ENCODE results near the gene ABCA2. TPM values are rescaled to one million over a fixed set of nuclear protein-coding genes. Genes with fewer than 3 reads are reported as not detected.

Gene ABCA2
- total RNA-seq, 1 experiment from 2014 or later, result 27.0 TPM

GRCh38 chr9:137045294-137046087, 17.5 kb upstream of the ABCA2 start:
- H3K9me3 ChIP-seq (ENCODE audit: control insufficient read depth, insufficient read depth, low read depth, low read length), result no peaks in the 10 kb centered on the region
- POLR2A ChIA-PET, result no interaction called here
- in situ Hi-C loops (cut with HindIII; ENCODE audit: low pct_unique_long_range_greater_than_20kb, low sequenced_read_pairs), result no loop called here
- BruUV-seq (replicated peaks), result no TSS peak
- CTCF ChIA-PET, result interaction anchor here (1.4 kb wide), 1 partner anchor 22 kb away, joined by 9 read pairs; no protein-coding TSS in a partner anchor
- no peaks in the 10 kb centered on the region for H3K36me3 ChIP-seq (ENCODE audit: control insufficient read depth, insufficient read depth, low read length)
- peaks cover 10% of the 10 kb centered on the region; the same call in 1 of the 2 replicates for H3K4me1 ChIP-seq (ENCODE audit: control insufficient read depth, insufficient read depth, low read length)
- TF ChIP-seq TCF7L2 (IDR thresholded peaks at IDR 0.05; ENCODE audit: low read depth, low read length) (no peak), SIN3A (IDR thresholded peaks at IDR 0.05; ENCODE audit: borderline replicate concordance, insufficient read depth, low read depth, low read length) (no peak), CTCF (IDR thresholded peaks at IDR 0.05) (no peak), REST (IDR thresholded peaks at IDR 0.05; ENCODE audit: insufficient read depth in 1 of 2, low read depth in 2 of 2, low read length in 1 of 2) (no peak), POLR2AphosphoS5 (IDR thresholded peaks at IDR 0.05; ENCODE audit: low read depth, low read length) (no peak)
- DNase-seq (ENCODE audit: low read depth, low spot score) (no peak), ATAC-seq (peak; percentile 32)
- no peaks in the 10 kb centered on the region for H3K27me3 ChIP-seq (ENCODE audit: control insufficient read depth, insufficient read depth, low read length)
- intact Hi-C loops (cut with micrococcal nuclease; ENCODE audit: unreplicated experiment), result loop anchor here (1.0 kb wide), 1 partner anchor 19 kb away; no protein-coding TSS in a partner anchor
- H3K27ac ChIP-seq (ENCODE audit: low read length), result no peak overlapping the region
- H3K4me3 ChIP-seq (ENCODE audit: low read depth in 2 of 2, low read length in 2 of 2), result peak overlapping the region; percentile 54 to 62

GRCh38 chr9:137044502-137045177, 16.6 kb upstream of the ABCA2 start:
- DNase-seq (ENCODE audit: low read depth, low spot score) (no peak), ATAC-seq (no peak)
- in situ Hi-C loops (cut with HindIII; ENCODE audit: low pct_unique_long_range_greater_than_20kb, low sequenced_read_pairs), result no loop called here
- Histone ChIP-seq H3K4me3 (ENCODE audit: low read depth in 2 of 2, low read length in 2 of 2) (peak overlapping the region; percentile 52 to 54), H3K27me3 (ENCODE audit: control insufficient read depth, insufficient read depth, low read length) (no peaks in the 10 kb centered on the region), H3K9me3 (ENCODE audit: control insufficient read depth, insufficient read depth, low read depth, low read length) (no peaks in the 10 kb centered on the region), H3K4me1 (ENCODE audit: control insufficient read depth, insufficient read depth, low read length) (peaks cover 10% of the 10 kb centered on the region; the same call in 1 of the 2 replicates), H3K27ac (ENCODE audit: low read length) (no peak overlapping the region), H3K36me3 (ENCODE audit: control insufficient read depth, insufficient read depth, low read length) (no peaks in the 10 kb centered on the region)
- ChIA-PET POLR2A (no interaction called here), CTCF (no interaction called here)
- TF ChIP-seq REST (IDR thresholded peaks at IDR 0.05; ENCODE audit: insufficient read depth in 1 of 2, low read depth in 2 of 2, low read length in 1 of 2), result no peak
- TF ChIP-seq SIN3A (IDR thresholded peaks at IDR 0.05; ENCODE audit: borderline replicate concordance, insufficient read depth, low read depth, low read length), result no peak
- TF ChIP-seq POLR2AphosphoS5 (IDR thresholded peaks at IDR 0.05; ENCODE audit: low read depth, low read length), result no peak
- TF ChIP-seq TCF7L2 (IDR thresholded peaks at IDR 0.05; ENCODE audit: low read depth, low read length), result no peak
- no peak for TF ChIP-seq CTCF (IDR thresholded peaks at IDR 0.05)
- intact Hi-C loops (cut with micrococcal nuclease; ENCODE audit: unreplicated experiment), result no loop called here
- BruUV-seq (replicated peaks), result no TSS peak
